AG10803 (cell line): Measurements from ENCODE around the gene RGS7.

Experiments
- DNase-seq: peaks from one replicate; pipeline ENCODE4 v3.0.0; 2010; ENCODE audit warnings: low read depth
- H3K4me3 ChIP-seq: 2 replicates; pipeline ENCODE4 v1.5.1; 2011; ENCODE audit warnings: mild to moderate bottlenecking, low read length, control low read depth
- CTCF ChIP-seq: conservative IDR thresholded peaks from 2 replicates; pipeline ENCODE4 v1.5.1; 2011; ENCODE audit warnings: mild to moderate bottlenecking, low read length, control low read depth, inconsistent platforms

RGS7 gene

GRCh38 chr1:241215203-241215602 lies 141.8 kb downstream of the RGS7 start:
- no peak for TF ChIP-seq CTCF
- H3K4me3 ChIP-seq = no peak overlapping the region
- DNase-seq = no peak

GRCh38 chr1:241213139-241213538 lies 143.9 kb downstream of the RGS7 start:
- DNase-seq = no peak
- H3K4me3 ChIP-seq = no peak overlapping the region
- no peak for TF ChIP-seq CTCF

GRCh38 chr1:241212628-241213027 lies 144.4 kb downstream of the RGS7 start:
- no peak for TF ChIP-seq CTCF
- H3K4me3 ChIP-seq = no peak overlapping the region

GRCh38 chr1:241208910-241209379 lies 148.1 kb downstream of the RGS7 start:
- TF ChIP-seq CTCF = no peak
- no peak overlapping the region for H3K4me3 ChIP-seq
- no peak for DNase-seq

More at GRCh38 chr1:241212628-241213027, 144.4 kb downstream of the RGS7 start:
- no peak for DNase-seq

- no peak overlapping the region for H3K4me3 ChIP-seq
- no peak for TF ChIP-seq CTCF
- no peak for DNase-seq
Measured at GRCh38 chr1:241203817-241204216, 153.2 kb downstream of the RGS7 start.

GRCh38 chr1:241202401-241202800 lies 154.6 kb downstream of the RGS7 start:
- H3K4me3 ChIP-seq = no peak overlapping the region
- no peak for TF ChIP-seq CTCF
- no peak for DNase-seq

GRCh38 chr1:241186716-241187115 lies 170.3 kb downstream of the RGS7 start:
- DNase-seq = no peak
- TF ChIP-seq CTCF = no peak
- no peak overlapping the region for H3K4me3 ChIP-seq
